ENCODE results near the gene JMJD4. TPM values are rescaled to one million over a fixed set of nuclear protein-coding genes. Genes with fewer than 3 reads are reported as not detected.

Gene JMJD4
- total and polyA plus RNA-seq, 11 donors, result 7.8 to 14.1 (median 11.5) TPM

GRCh38 chr1:227749225-227749624 is 14.1 kb upstream of the JMJD4 start:
- DNase-seq (peak in 2 of 5 donors; percentile 10 to 32), ATAC-seq (peak in 1 of 4 donors; percentile 0)

GRCh38 chr1:227748496-227749182 is 13.5 kb upstream of the JMJD4 start:
- H3K4me1 ChIP-seq, result peaks cover 0 to 83% (median 36%) of the 10 kb centered on the region in 12 donors
- TF ChIP-seq, protein P1, sequence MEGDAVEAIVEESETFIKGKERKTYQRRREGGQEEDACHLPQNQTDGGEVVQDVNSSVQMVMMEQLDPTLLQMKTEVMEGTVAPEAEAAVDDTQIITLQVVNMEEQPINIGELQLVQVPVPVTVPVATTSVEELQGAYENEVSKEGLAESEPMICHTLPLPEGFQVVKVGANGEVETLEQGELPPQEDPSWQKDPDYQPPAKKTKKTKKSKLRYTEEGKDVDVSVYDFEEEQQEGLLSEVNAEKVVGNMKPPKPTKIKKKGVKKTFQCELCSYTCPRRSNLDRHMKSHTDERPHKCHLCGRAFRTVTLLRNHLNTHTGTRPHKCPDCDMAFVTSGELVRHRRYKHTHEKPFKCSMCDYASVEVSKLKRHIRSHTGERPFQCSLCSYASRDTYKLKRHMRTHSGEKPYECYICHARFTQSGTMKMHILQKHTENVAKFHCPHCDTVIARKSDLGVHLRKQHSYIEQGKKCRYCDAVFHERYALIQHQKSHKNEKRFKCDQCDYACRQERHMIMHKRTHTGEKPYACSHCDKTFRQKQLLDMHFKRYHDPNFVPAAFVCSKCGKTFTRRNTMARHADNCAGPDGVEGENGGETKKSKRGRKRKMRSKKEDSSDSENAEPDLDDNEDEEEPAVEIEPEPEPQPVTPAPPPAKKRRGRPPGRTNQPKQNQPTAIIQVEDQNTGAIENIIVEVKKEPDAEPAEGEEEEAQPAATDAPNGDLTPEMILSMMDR (IDR thresholded peaks at IDR 0.05), result no peak
- TF ChIP-seq POLR2A (IDR thresholded peaks at IDR 0.05), result no peak
- H3K4me3 ChIP-seq, result no peak overlapping the region
- ATAC-seq (peak; percentile 66 to 79 (median 72)), DNase-seq (peak in 3 of 5 donors; percentile 30 to 62 (median 46))
- WGBS, 4 donors, result 39 to 43% (median 41%) methylated on average over 7 of the region's 7 CpGs
- H3K36me3 ChIP-seq, result peaks cover 0 to 40% (median 17%) of the 10 kb centered on the region in 9 donors
- intact Hi-C loops (cut with DNase I), result loop anchor here in 1 of 10 donors (10.0 kb wide), 1 partner anchor 326 kb away; no protein-coding TSS in a partner anchor
- H3K27ac ChIP-seq, result peak overlapping the region in 10 of 12 donors; percentile 70 to 99 (median 84)
- no peaks in the 10 kb centered on the region for H3K27me3 ChIP-seq
- no peaks in the 10 kb centered on the region for H3K9me3 ChIP-seq

More at GRCh38 chr1:227749225-227749624, 14.1 kb upstream of the JMJD4 start:
- Histone ChIP-seq H3K4me3 (peak overlapping the region in 1 of 12 donors; percentile 7), H3K27me3 (no peaks in the 10 kb centered on the region), H3K4me1 (peaks cover 0 to 85% (median 41%) of the 10 kb centered on the region in 12 donors), H3K36me3 (peaks cover 0 to 40% (median 17%) of the 10 kb centered on the region in 9 donors), H3K9me3 (no peaks in the 10 kb centered on the region), H3K27ac (peak overlapping the region in 10 of 12 donors; percentile 70 to 99 (median 84))
- intact Hi-C loops (cut with DNase I), result loop anchor here in 1 of 10 donors (10.0 kb wide), 1 partner anchor 326 kb away; no protein-coding TSS in a partner anchor
- TF ChIP-seq, protein P1 (IDR thresholded peaks at IDR 0.05), result no peak
- TF ChIP-seq POLR2A (IDR thresholded peaks at IDR 0.05), result no peak
- WGBS, 4 donors, result 90 to 93% (median 91%) methylated on average over 7 of the region's 7 CpGs

- no peaks in the 10 kb centered on the region for H3K9me3 ChIP-seq
- no peak for ATAC-seq
- H3K4me3 ChIP-seq, result no peak overlapping the region
- WGBS, 4 donors, result 84 to 89% (median 87%) methylated on average over 17 to 18 of the region's 18 CpGs
- H3K4me1 ChIP-seq, result peaks cover 0 to 81% (median 30%) of the 10 kb centered on the region in 12 donors
- H3K27ac ChIP-seq, result peak overlapping the region in 10 of 12 donors; percentile 70 to 99 (median 84)
- no peaks in the 10 kb centered on the region for H3K27me3 ChIP-seq
- TF ChIP-seq, protein P1 (IDR thresholded peaks at IDR 0.05), result no peak
- no peak for TF ChIP-seq POLR2A (IDR thresholded peaks at IDR 0.05)
- DNase-seq, result peak in 2 of 5 donors; percentile 15 to 46
- intact Hi-C loops (cut with DNase I), result loop anchor here in 1 of 10 donors (10.0 kb wide), 1 partner anchor 327 kb away; no protein-coding TSS in a partner anchor
- H3K36me3 ChIP-seq, result peaks cover 0 to 37% (median 17%) of the 10 kb centered on the region in 9 donors
Measured at GRCh38 chr1:227747948-227748495, 12.9 kb upstream of the JMJD4 start.

DNA sequence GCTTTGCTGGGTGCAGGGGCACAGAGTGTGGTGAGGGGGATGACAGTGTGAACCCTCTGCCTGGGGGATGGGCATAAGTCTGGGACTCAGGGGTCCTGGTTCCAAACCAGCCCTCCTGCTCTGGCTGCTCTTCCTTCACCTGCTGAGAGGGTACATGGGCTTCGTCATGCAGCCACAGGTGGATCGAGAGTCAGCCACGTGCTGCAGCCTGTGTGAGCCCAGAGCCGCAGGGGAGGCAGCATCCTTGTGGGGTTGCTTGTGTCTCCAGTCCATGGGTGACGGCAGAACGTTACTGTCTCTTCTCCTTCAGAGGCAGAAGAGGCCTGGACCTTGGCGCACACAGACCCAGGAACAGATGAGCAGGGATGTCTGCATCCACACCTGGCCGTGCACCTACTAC is 12.3 kb upstream of the JMJD4 start:
- H3K4me3 ChIP-seq, result no peak overlapping the region

More for the DNA sequence above, 12.3 kb upstream of the JMJD4 start:
- peak overlapping the region in 8 of 12 donors; percentile 72 to 99 (median 88) for H3K27ac ChIP-seq
- no peaks in the 10 kb centered on the region for H3K27me3 ChIP-seq
- TF ChIP-seq, protein P1 (IDR thresholded peaks at IDR 0.05), result no peak
- no peak for TF ChIP-seq POLR2A (IDR thresholded peaks at IDR 0.05)
- intact Hi-C loops (cut with DNase I), result loop anchor here in 1 of 10 donors (10.0 kb wide), 1 partner anchor 327 kb away; no protein-coding TSS in a partner anchor
- ATAC-seq (no peak), DNase-seq (peak in 1 of 5 donors; percentile 8)
- peaks cover 0 to 76% (median 28%) of the 10 kb centered on the region in 12 donors for H3K4me1 ChIP-seq
- peaks cover 0 to 37% (median 17%) of the 10 kb centered on the region in 9 donors for H3K36me3 ChIP-seq
- 71 to 88% (median 87%) methylated on average over 7 to 8 of the region's 8 CpGs for WGBS, 4 donors
- H3K9me3 ChIP-seq, result no peaks in the 10 kb centered on the region

Measured in heart left ventricle (tissue), 16 donors.